DND-41 (cell line): Measurements from ENCODE around the gene JAK1.

Source experiments
- CTCF ChIP-seq: IDR thresholded peaks from 2 replicates; pipeline ENCODE4 v1.5.1; 2012; ENCODE audit warnings: borderline replicate concordance, low read length, moderate library complexity, mild to moderate bottlenecking; ENCODE audit not compliant: poor library complexity, severe bottlenecking; ENCODE audit errors: extremely low read depth
- EZH2 ChIP-seq: IDR thresholded peaks from 3 replicates; pipeline ENCODE4 v1.6.1; 2012; ENCODE audit warnings: borderline replicate concordance, low read depth, mild to moderate bottlenecking, moderate library complexity, low read length, inconsistent platforms; ENCODE audit not compliant: severe bottlenecking

- no peak for TF ChIP-seq CTCF
- no peak for TF ChIP-seq EZH2
These were observed 32.9 kb downstream of the JAK1 start for GRCh38 chr1:64933296-64934070.
